ENCODE data around the gene MCM9.

Gene MCM9

GRCh38 chr6:118787724-118788423 is 147.1 kb downstream of the MCM9 start:
- no peak for DNase-seq (ENCODE audit: low read depth)
- no peak overlapping the region for H3K4me3 ChIP-seq (ENCODE audit: low read length)
- TF ChIP-seq CTCF (IDR thresholded peaks at IDR 0.05; ENCODE audit: insufficient read depth, low read depth, low read length, missing control alignments) = no peak

GRCh38 chr6:118786596-118787453 is 148.1 kb downstream of the MCM9 start:
- TF ChIP-seq CTCF (IDR thresholded peaks at IDR 0.05; ENCODE audit: insufficient read depth, low read depth, low read length, missing control alignments) = no peak
- no peak for DNase-seq (ENCODE audit: low read depth)
- H3K4me3 ChIP-seq (ENCODE audit: low read length) = no peak overlapping the region

GRCh38 chr6:118785601-118786000 is 149.4 kb downstream of the MCM9 start:
- DNase-seq (ENCODE audit: low read depth) = no peak
- TF ChIP-seq CTCF (IDR thresholded peaks at IDR 0.05; ENCODE audit: insufficient read depth, low read depth, low read length, missing control alignments) = no peak
- H3K4me3 ChIP-seq (ENCODE audit: low read length) = no peak overlapping the region

- no peak overlapping the region for H3K4me3 ChIP-seq (ENCODE audit: low read length)
- no peak for TF ChIP-seq CTCF (IDR thresholded peaks at IDR 0.05; ENCODE audit: insufficient read depth, low read depth, low read length, missing control alignments)
- DNase-seq (ENCODE audit: low read depth) = no peak
These were observed 150.3 kb downstream of the MCM9 start for GRCh38 chr6:118784641-118785164.

- H3K4me3 ChIP-seq (ENCODE audit: low read length) = no peak overlapping the region
- TF ChIP-seq CTCF (IDR thresholded peaks at IDR 0.05; ENCODE audit: insufficient read depth, low read depth, low read length, missing control alignments) = no peak
- DNase-seq (ENCODE audit: low read depth) = no peak
These were observed 150.9 kb downstream of the MCM9 start for GRCh38 chr6:118783931-118784550.

GRCh38 chr6:118782651-118783050 is 152.3 kb downstream of the MCM9 start:
- no peak for TF ChIP-seq CTCF (IDR thresholded peaks at IDR 0.05; ENCODE audit: insufficient read depth, low read depth, low read length, missing control alignments)
- DNase-seq (ENCODE audit: low read depth) = no peak
- no peak overlapping the region for H3K4me3 ChIP-seq (ENCODE audit: low read length)

Measured in epithelial cell of esophagus (primary cell).